Measurements from ENCODE around the gene LRRC51. TPM values are rescaled to one million over a fixed set of nuclear protein-coding genes. Genes with fewer than 3 reads are reported as not detected.

The LRRC51 gene
- total RNA-seq, 4 donors from 2014 or later, result 3.2 to 7.0 (median 4.5) TPM

- no peak for TF ChIP-seq CTCF (IDR thresholded peaks at IDR 0.05; ENCODE audit: low read depth)
These were observed 18.8 kb upstream of the LRRC51 start for GRCh38 chr11:72061739-72062396.

- no peak for TF ChIP-seq CTCF (IDR thresholded peaks at IDR 0.05; ENCODE audit: low read depth)
These were observed 13.8 kb upstream of the LRRC51 start for GRCh38 chr11:72066855-72067254.

- TF ChIP-seq CTCF (IDR thresholded peaks at IDR 0.05; ENCODE audit: low read depth), result no peak
These were observed 13.4 kb upstream of the LRRC51 start for GRCh38 chr11:72067266-72067665.

GRCh38 chr11:72067676-72068075 is 13.0 kb upstream of the LRRC51 start:
- TF ChIP-seq CTCF (IDR thresholded peaks at IDR 0.05; ENCODE audit: low read depth), result no peak

GRCh38 chr11:72069200-72069599 is 11.4 kb upstream of the LRRC51 start:
- no peak for TF ChIP-seq CTCF (IDR thresholded peaks at IDR 0.05; ENCODE audit: low read depth)

GRCh38 chr11:72069787-72070251 is 10.8 kb upstream of the LRRC51 start:
- no peak for TF ChIP-seq CTCF (IDR thresholded peaks at IDR 0.05; ENCODE audit: low read depth)

- TF ChIP-seq CTCF (IDR thresholded peaks at IDR 0.05; ENCODE audit: low read depth), result no peak
These were observed 10.2 kb upstream of the LRRC51 start for GRCh38 chr11:72070491-72070890.

All from subcutaneous adipose tissue (tissue), 4 donors.